Smooth muscle cell (in vitro differentiated cells): ENCODE measurements around the gene FAM174C. TPM values are rescaled to one million over a fixed set of nuclear protein-coding genes. Genes with fewer than 3 reads are reported as not detected.

Source experiments
- DNase-seq: peaks from one replicate; lab custom pipeline; 2025; ENCODE audit not compliant: unreplicated experiment; lab: John Stamatoyannopoulos, UW
- H2AFZ ChIP-seq: fragments of 200-600 bp; sonication (generic); 2 replicates; pipeline ENCODE4 v1.6.0; 2016; ENCODE audit warnings: antibody characterized with exemption, low read depth, mild to moderate bottlenecking
- H3F3A ChIP-seq: fragments of 200-600 bp; sonication (generic); 2 replicates; pipeline ENCODE4 v1.6.0; 2017; ENCODE audit warnings: antibody characterized with exemption, low read depth
- H3K27ac ChIP-seq: fragments of 200-600 bp; sonication (generic); 2 replicates; pipeline ENCODE4 v1.5.1; 2016; ENCODE audit warnings: low read depth, mild to moderate bottlenecking
- H3K27me3 ChIP-seq: fragments of 200-600 bp; sonication (generic); 2 replicates; pipeline ENCODE4 v1.6.1; 2016; ENCODE audit warnings: low read depth, mild to moderate bottlenecking
- H3K36me3 ChIP-seq: fragments of 200-600 bp; sonication (generic); 2 replicates; pipeline ENCODE4 v1.5.1; 2016; ENCODE audit warnings: low read depth
- H3K4me1 ChIP-seq: fragments of 200-600 bp; sonication (generic); 2 replicates; pipeline ENCODE4 v1.5.1; 2016; ENCODE audit warnings: low read depth
- H3K4me2 ChIP-seq: fragments of 200-600 bp; sonication (generic); 2 replicates; pipeline ENCODE4 v1.6.0; 2016; ENCODE audit warnings: mild to moderate bottlenecking
- H3K4me3 ChIP-seq: fragments of 200-600 bp; sonication (generic); 2 replicates; pipeline ENCODE4 v1.5.1; 2016; ENCODE audit warnings: mild to moderate bottlenecking
- H3K79me2 ChIP-seq: fragments of 200-600 bp; sonication (generic); 2 replicates; pipeline ENCODE4 v1.6.0; 2016; ENCODE audit warnings: low read depth, mild to moderate bottlenecking
- H3K9ac ChIP-seq: fragments of 200-600 bp; sonication (generic); 2 replicates; pipeline ENCODE4 v1.6.0; 2016; ENCODE audit warnings: low read depth
- H3K9me3 ChIP-seq: fragments of 200-600 bp; sonication (generic); replicated peaks from 2 replicates; pipeline ENCODE4 v1.5.1; 2016; ENCODE audit warnings: low read depth
- H4K20me1 ChIP-seq: fragments of 200-600 bp; sonication (generic); 2 replicates; pipeline ENCODE4 v1.6.0; 2016; ENCODE audit warnings: low read depth
- CTCF ChIP-seq: fragments of 200-600 bp; sonication (generic); IDR thresholded peaks from 2 replicates; pipeline ENCODE4 v1.5.1; 2017; ENCODE audit warnings: borderline replicate concordance, mild to moderate bottlenecking, antibody characterized with exemption; ENCODE audit not compliant: insufficient read depth, poor library complexity, severe bottlenecking
- WGBS: methylation state at CpG from one replicate; pipeline ENCODE4 v1.1.7; 2016; ENCODE audit warnings: low lambda C conversion rate; 5-methylcytosine and 5-hydroxymethylcytosine counted together
- polyA plus RNA-seq: library from polyadenylated mRNA; unstranded; fragments of >200 nt; fragmentation: Nextera tagmentation; extraction: Ambion mirVana; gene quantifications from 2 replicates; pipeline ENCODE4 v1.2.1, GENCODE V29; 2016
- total RNA-seq: library from RNA; depleted of rRNA; stranded (reverse); fragments of >200 nt; gene quantifications from 2 replicates; pipeline ENCODE4 v1.2.3, GENCODE V29; 2014

The FAM174C gene
- total and polyA plus RNA-seq, 2 experiments from 2014 or later = 41.5 to 75.6 TPM

- Histone ChIP-seq H3K4me1 (peaks cover 3% of the 10 kb centered on the region), H3K4me3 (no peak overlapping the region), H3K27ac (no peak overlapping the region), H3F3A (no peaks in the 10 kb centered on the region), H3K4me2 (no peak overlapping the region), H3K9ac (no peak overlapping the region), H3K27me3 (peaks cover 15% of the 10 kb centered on the region), H3K9me3 (no peaks in the 10 kb centered on the region), H2AFZ (no peak overlapping the region), H4K20me1 (no peaks in the 10 kb centered on the region), H3K36me3 (no peaks in the 10 kb centered on the region), H3K79me2 (no peaks in the 10 kb centered on the region)
- TF ChIP-seq CTCF = no peak
- WGBS = 88% methylated on average over 21 of the region's 21 CpGs
- DNase-seq = no peak
Measured at GRCh38 chr19:1311543-1312091, 36.3 kb downstream of the FAM174C start.

GRCh38 chr19:1312767-1313694, 37.7 kb downstream of the FAM174C start:
- no peaks in the 10 kb centered on the region for H3K79me2 ChIP-seq
- H4K20me1 ChIP-seq = no peaks in the 10 kb centered on the region
- H3K27me3 ChIP-seq = peaks cover 24% of the 10 kb centered on the region
- no peaks in the 10 kb centered on the region for H3K9me3 ChIP-seq
- TF ChIP-seq CTCF = no peak
- H2AFZ ChIP-seq = no peak overlapping the region
- 79% methylated on average over 28 of the region's 61 CpGs for WGBS
- no peak overlapping the region for H3K27ac ChIP-seq
- no peak for DNase-seq
- no peak overlapping the region for H3K4me3 ChIP-seq
- H3F3A ChIP-seq = no peaks in the 10 kb centered on the region
- H3K4me1 ChIP-seq = peaks cover 3% of the 10 kb centered on the region
- no peak overlapping the region for H3K4me2 ChIP-seq
- H3K36me3 ChIP-seq = no peaks in the 10 kb centered on the region
- H3K9ac ChIP-seq = no peak overlapping the region

GRCh38 chr19:1313695-1314613, 38.6 kb downstream of the FAM174C start:
- no peak overlapping the region for H3K4me2 ChIP-seq
- H3K79me2 ChIP-seq = no peaks in the 10 kb centered on the region
- no peaks in the 10 kb centered on the region for H4K20me1 ChIP-seq
- H3K27ac ChIP-seq = no peak overlapping the region
- no peak overlapping the region for H3K9ac ChIP-seq
- no peak for DNase-seq
- no peak for TF ChIP-seq CTCF
- no peak overlapping the region for H2AFZ ChIP-seq
- H3K9me3 ChIP-seq = no peaks in the 10 kb centered on the region
- H3F3A ChIP-seq = no peaks in the 10 kb centered on the region
- WGBS = 81% methylated on average over 31 of the region's 32 CpGs
- no peak overlapping the region for H3K4me3 ChIP-seq
- peaks cover 7% of the 10 kb centered on the region for H3K4me1 ChIP-seq
- H3K27me3 ChIP-seq = peaks cover 24% of the 10 kb centered on the region
- H3K36me3 ChIP-seq = no peaks in the 10 kb centered on the region
